ENCODE measurements around the gene EIF5A.

Gene EIF5A

DNA sequence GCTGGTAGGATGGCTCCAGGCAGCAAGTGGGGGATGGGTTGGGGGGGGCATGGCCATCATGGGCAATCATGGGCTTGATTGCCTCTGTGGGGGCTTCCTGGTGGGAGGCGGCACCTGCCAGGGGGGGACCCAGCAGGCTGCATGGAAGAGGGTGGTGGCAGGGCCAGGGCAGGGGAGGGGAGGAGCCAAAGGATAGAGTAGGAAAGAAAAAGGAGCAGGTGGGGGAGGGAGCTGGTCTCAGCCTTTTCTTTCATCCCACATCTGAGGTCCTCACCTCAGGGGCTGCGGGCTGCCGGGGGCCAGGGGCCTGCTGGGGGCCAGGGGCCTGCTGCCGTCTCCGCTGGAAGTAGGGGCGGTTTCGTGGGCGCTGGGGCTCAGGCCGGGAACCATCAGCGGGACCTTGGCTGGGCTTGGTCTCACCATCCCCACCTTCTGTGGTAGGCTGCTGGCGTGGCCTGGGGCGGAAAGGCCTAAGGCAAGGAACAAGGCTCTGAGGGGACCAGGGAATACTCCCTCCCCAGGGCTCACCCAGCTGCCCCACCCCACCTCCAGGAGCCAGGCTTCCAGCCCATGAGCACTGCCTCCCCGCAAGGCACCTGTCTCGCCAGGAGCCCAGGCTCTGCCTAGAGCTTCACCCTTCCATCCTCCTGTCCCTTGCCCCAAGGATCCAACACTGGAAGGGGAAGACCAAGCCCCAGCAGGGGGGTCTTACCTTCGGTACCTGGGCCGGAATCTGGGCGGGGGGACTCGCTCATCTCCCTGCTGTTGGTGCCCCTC is 18.0 kb upstream of the EIF5A start:
- no peak overlapping the region for H3K4me3 ChIP-seq (ENCODE audit: low read depth, low read length)
- no peak for DNase-seq (ENCODE audit: low read depth)
- TF ChIP-seq, protein P1, sequence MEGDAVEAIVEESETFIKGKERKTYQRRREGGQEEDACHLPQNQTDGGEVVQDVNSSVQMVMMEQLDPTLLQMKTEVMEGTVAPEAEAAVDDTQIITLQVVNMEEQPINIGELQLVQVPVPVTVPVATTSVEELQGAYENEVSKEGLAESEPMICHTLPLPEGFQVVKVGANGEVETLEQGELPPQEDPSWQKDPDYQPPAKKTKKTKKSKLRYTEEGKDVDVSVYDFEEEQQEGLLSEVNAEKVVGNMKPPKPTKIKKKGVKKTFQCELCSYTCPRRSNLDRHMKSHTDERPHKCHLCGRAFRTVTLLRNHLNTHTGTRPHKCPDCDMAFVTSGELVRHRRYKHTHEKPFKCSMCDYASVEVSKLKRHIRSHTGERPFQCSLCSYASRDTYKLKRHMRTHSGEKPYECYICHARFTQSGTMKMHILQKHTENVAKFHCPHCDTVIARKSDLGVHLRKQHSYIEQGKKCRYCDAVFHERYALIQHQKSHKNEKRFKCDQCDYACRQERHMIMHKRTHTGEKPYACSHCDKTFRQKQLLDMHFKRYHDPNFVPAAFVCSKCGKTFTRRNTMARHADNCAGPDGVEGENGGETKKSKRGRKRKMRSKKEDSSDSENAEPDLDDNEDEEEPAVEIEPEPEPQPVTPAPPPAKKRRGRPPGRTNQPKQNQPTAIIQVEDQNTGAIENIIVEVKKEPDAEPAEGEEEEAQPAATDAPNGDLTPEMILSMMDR (IDR thresholded peaks at IDR 0.05; ENCODE audit: low read depth, low read length, missing control alignments): no peak

- TF ChIP-seq, protein P1 (IDR thresholded peaks at IDR 0.05; ENCODE audit: low read depth, low read length, missing control alignments): no peak
- DNase-seq (ENCODE audit: low read depth): no peak
- H3K4me3 ChIP-seq (ENCODE audit: low read depth, low read length): no peak overlapping the region
These were observed 17.3 kb upstream of the EIF5A start for GRCh38 chr17:7290166-7290565.

GRCh38 chr17:7290685-7291084 is 16.7 kb upstream of the EIF5A start:
- H3K4me3 ChIP-seq (ENCODE audit: low read depth, low read length): no peak overlapping the region
- TF ChIP-seq, protein P1 (IDR thresholded peaks at IDR 0.05; ENCODE audit: low read depth, low read length, missing control alignments): no peak
- DNase-seq (ENCODE audit: low read depth): no peak

- H3K4me3 ChIP-seq (ENCODE audit: low read depth, low read length): no peak overlapping the region
- TF ChIP-seq, protein P1 (IDR thresholded peaks at IDR 0.05; ENCODE audit: low read depth, low read length, missing control alignments): no peak
- no peak for DNase-seq (ENCODE audit: low read depth)
These were observed 15.2 kb upstream of the EIF5A start for GRCh38 chr17:7292194-7292593.

DNA sequence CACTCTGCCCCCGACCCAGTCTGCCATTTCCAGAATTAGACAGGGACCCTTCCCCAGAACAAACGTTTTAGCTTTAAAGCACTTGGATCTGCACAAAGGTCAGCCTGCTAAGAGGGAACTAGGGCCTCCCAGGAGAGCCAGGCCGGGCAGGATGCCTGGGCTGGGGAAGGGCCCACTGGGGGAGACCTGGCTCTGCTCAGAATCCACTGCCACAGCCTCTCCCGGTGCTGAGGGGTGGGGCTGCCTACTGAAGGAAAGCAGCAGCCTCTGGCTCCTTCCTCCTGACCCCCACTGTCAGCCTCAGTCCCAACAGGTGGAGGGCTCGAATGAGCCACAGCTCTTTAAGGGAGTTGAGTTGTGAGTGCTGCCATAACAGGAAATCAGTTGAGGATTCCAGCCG is 14.7 kb upstream of the EIF5A start:
- no peak for DNase-seq (ENCODE audit: low read depth)
- TF ChIP-seq, protein P1 (IDR thresholded peaks at IDR 0.05; ENCODE audit: low read depth, low read length, missing control alignments): no peak
- H3K4me3 ChIP-seq (ENCODE audit: low read depth, low read length): no peak overlapping the region

DNA sequence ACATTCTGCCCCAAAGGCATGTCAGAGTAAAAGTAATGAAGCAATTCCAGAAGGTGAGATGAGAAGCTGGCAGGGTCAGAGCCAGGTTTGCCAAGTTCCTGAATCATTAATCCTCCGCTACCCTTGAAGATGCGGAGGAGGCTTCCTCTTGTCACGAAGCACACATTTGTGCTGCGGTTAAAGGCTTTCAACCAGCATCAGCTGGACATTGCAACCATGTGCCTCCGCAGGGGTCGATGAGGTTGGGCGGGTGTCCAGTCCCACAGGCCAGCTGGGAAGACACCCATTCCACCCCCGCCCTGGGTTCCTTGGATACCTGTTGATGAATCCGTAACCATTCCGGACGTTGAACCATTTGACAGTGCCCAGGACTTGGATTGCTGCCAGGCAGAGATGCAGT is 14.3 kb upstream of the EIF5A start:
- no peak for DNase-seq (ENCODE audit: low read depth)
- TF ChIP-seq, protein P1 (IDR thresholded peaks at IDR 0.05; ENCODE audit: low read depth, low read length, missing control alignments): no peak
- H3K4me3 ChIP-seq (ENCODE audit: low read depth, low read length): no peak overlapping the region
